Stimulated activated effector memory CD8-positive, alpha-beta T cell treated with anti-CD3 and anti-CD28 coated beads, Interleukin-12 subunit alpha, Interleukin-12 subunit beta, amount 100 ng/mL, for 72 hours (primary cell): ENCODE data around the gene ARHGEF28.

Experiments used
- ATAC-seq: fragments of 150-1000 bp; cut with Tn5 transposase; 2 replicates; pipeline ENCODE4 v1.10.0; 2021
- DNase-seq, 2 donors: peaks; one replicate each; pipeline ENCODE4 v3.0.0; 2021 to 2022; ENCODE audit warnings: low spot score in 2 of 2
- H3K27ac Mint-ChIP-seq: one replicate; pipeline ENCODE4 v1.8.0; 2022; ENCODE audit warnings: mild to moderate bottlenecking, mixed read lengths
- H3K36me3 Mint-ChIP-seq: one replicate; pipeline ENCODE4 v1.8.0; 2022; ENCODE audit warnings: mild to moderate bottlenecking, mixed read lengths
- H3K4me1 Mint-ChIP-seq: one replicate; pipeline ENCODE4 v1.8.0; 2022; ENCODE audit warnings: mixed read lengths
- H3K4me3 Mint-ChIP-seq: one replicate; pipeline ENCODE4 v1.8.0; 2022; ENCODE audit warnings: mild to moderate bottlenecking, mixed read lengths
- H3K9me3 Mint-ChIP-seq: one replicate; pipeline ENCODE4 v1.8.0; 2022; ENCODE audit warnings: mixed read lengths

ARHGEF28 gene

DNA sequence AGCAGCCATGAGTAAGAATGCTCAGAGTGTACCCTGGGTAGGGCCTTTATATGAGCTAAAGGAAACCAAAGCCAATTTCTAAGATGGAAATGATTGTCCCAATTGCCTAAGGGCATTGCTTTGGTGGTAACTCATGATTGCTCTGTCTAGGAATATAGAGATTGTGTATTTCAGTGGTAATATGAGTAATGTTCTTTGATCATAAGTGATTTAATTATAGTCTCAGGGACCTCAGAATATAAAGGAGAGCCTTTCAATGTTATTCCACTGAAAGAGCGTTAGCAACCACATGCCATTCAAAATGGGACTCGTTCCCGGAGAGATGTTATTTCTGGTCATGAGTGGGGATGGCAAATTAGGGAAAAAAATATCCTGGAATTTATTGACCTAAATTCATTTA lies 340.5 kb downstream of the ARHGEF28 start:
- ATAC-seq: no peak
- no peaks in the 10 kb centered on the region for H3K36me3 Mint-ChIP-seq
- no peaks in the 10 kb centered on the region for H3K4me1 Mint-ChIP-seq
- no peaks in the 10 kb centered on the region for H3K9me3 Mint-ChIP-seq
- no peak overlapping the region for H3K4me3 Mint-ChIP-seq
- DNase-seq: no peak
- no peak overlapping the region for H3K27ac Mint-ChIP-seq

DNA sequence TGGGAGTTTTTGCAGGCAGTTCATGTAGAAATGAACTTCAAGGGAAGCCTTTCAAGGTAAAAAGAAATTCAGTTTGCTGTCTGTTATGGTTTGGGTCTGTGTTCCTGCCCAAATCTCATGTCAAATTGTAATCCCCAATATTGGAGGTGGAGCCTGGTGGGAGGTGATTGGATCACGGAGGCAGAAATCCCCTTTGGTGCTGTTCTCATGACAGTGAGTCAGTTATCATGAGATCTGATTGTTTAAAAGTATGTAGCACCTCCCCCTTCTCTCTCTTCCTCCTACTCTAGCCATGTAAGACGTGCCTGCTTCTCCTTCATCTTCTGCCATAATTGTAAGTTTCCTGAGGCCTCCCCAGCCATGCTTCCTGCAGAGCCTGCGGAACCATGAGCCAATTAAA lies 341.4 kb downstream of the ARHGEF28 start:
- H3K9me3 Mint-ChIP-seq: no peaks in the 10 kb centered on the region
- H3K4me3 Mint-ChIP-seq: no peak overlapping the region
- no peaks in the 10 kb centered on the region for H3K4me1 Mint-ChIP-seq
- DNase-seq (no peak), ATAC-seq (no peak)
- H3K27ac Mint-ChIP-seq: no peak overlapping the region
- H3K36me3 Mint-ChIP-seq: no peaks in the 10 kb centered on the region

DNA sequence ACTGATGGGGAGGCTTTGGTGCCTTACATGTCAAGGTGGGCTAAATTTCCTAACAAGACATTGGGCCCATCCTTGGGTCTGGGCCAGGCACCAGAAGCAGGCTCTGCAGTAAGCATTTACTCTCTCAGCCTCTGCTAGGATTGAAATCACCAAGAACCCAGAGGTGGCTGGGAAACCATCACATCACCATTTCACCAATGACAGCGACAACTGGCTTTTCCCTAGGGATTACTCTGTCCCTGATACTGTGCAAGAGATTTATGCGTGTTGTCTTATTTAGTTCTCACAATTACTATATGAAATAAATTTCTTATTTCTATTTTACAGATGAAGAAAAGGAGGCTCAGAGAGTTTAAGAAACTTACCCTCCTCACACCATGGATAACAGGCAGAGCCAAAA lies 342.2 kb downstream of the ARHGEF28 start:
- Mint-ChIP-seq H3K36me3 (no peaks in the 10 kb centered on the region), H3K9me3 (no peaks in the 10 kb centered on the region), H3K4me1 (no peaks in the 10 kb centered on the region), H3K4me3 (no peak overlapping the region), H3K27ac (no peak overlapping the region)
- ATAC-seq (no peak), DNase-seq (no peak)

GRCh38 chr5:73968729-73969128 lies 342.7 kb downstream of the ARHGEF28 start:
- no peaks in the 10 kb centered on the region for H3K4me1 Mint-ChIP-seq
- no peaks in the 10 kb centered on the region for H3K36me3 Mint-ChIP-seq
- no peak overlapping the region for H3K27ac Mint-ChIP-seq
- no peak for ATAC-seq
- H3K4me3 Mint-ChIP-seq: no peak overlapping the region
- DNase-seq: no peak
- H3K9me3 Mint-ChIP-seq: no peaks in the 10 kb centered on the region

- H3K27ac Mint-ChIP-seq: no peak overlapping the region
- H3K36me3 Mint-ChIP-seq: no peaks in the 10 kb centered on the region
- no peak for DNase-seq
- no peak for ATAC-seq
- no peak overlapping the region for H3K4me3 Mint-ChIP-seq
- no peaks in the 10 kb centered on the region for H3K9me3 Mint-ChIP-seq
- H3K4me1 Mint-ChIP-seq: no peaks in the 10 kb centered on the region
Measured at GRCh38 chr5:73969195-73970036, 343.4 kb downstream of the ARHGEF28 start.

DNA sequence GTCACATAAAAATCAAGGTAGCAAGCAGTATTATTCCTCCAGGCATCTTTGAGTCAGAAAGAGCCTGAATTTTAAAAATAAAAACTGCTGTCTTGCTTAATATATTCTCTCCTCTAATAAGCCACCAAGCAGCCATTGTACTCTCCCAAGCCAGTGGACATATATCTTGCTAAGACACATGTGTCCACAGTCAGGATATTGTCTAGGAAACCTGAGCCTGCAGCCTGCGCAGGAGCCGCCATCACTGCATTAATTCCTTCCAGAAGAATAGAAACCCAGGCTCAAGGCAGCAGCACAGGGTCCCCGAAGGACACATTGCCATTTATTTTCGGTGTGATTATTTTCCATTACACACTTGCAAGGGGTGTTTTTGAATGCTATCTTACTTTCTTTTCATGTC lies 345.3 kb downstream of the ARHGEF28 start:
- no peak for ATAC-seq
- Mint-ChIP-seq H3K27ac (no peak overlapping the region), H3K4me3 (no peak overlapping the region), H3K36me3 (no peaks in the 10 kb centered on the region), H3K9me3 (no peaks in the 10 kb centered on the region), H3K4me1 (no peaks in the 10 kb centered on the region)
- DNase-seq: no peak

- Mint-ChIP-seq H3K4me1 (no peaks in the 10 kb centered on the region), H3K36me3 (no peaks in the 10 kb centered on the region), H3K27ac (no peak overlapping the region), H3K9me3 (no peaks in the 10 kb centered on the region), H3K4me3 (no peak overlapping the region)
- ATAC-seq (no peak), DNase-seq (no peak)
Measured at GRCh38 chr5:73973135-73973534, 347.1 kb downstream of the ARHGEF28 start.

DNA sequence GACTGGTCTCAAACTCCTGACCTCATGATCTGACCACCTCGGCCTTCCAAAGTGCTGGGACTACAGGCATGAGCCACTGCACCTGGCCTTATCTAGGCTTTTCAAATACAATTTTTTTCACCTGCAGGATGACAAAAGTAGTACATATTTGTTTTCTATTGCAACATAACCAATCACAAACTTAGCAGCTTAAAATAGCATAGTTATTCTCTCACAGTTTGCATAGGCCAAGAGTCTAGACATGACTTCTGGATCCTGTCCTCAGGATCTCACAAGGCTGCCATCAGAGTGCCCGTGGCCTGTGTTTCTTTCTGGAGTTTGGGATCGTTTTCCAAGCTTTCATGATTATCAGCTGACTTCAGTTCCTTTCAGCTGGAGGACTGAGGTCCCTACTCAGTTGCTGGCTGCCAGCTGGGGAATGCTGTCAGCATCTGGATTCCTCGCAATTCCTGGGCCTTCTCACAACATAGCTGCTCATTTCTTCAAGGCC lies 348.9 kb downstream of the ARHGEF28 start:
- DNase-seq: no peak
- no peaks in the 10 kb centered on the region for H3K9me3 Mint-ChIP-seq

DNA sequence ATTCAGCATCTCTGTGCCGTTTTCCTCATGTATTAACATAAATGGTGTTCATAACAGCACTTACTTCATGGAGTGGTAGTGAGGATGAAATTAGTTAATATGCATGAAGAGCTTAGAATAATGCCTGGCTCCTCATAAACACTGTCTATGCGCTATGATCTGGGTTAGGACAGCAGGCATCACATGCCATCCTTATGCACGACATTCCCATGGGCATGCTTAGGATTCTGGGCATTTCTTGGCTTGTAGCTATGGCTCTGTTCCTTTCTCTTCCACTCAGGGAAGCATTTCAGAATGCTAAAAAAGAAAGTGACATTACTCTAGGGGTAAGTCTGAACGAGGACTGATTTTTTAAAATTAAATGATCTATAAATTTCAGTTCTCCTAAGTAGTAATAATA lies 349.8 kb downstream of the ARHGEF28 start:
- no peak for DNase-seq
- no peak overlapping the region for H3K27ac Mint-ChIP-seq
- H3K9me3 Mint-ChIP-seq: no peaks in the 10 kb centered on the region
- ATAC-seq: no peak
- H3K4me1 Mint-ChIP-seq: no peaks in the 10 kb centered on the region
- no peaks in the 10 kb centered on the region for H3K36me3 Mint-ChIP-seq
- H3K4me3 Mint-ChIP-seq: no peak overlapping the region

More for the DNA sequence above, 348.9 kb downstream of the ARHGEF28 start:
- Mint-ChIP-seq H3K27ac (no peak overlapping the region), H3K4me3 (no peak overlapping the region), H3K4me1 (no peaks in the 10 kb centered on the region), H3K36me3 (no peaks in the 10 kb centered on the region)
- ATAC-seq: no peak

- DNase-seq: no peak
- no peaks in the 10 kb centered on the region for H3K4me1 Mint-ChIP-seq
- H3K27ac Mint-ChIP-seq: no peak overlapping the region
- no peak for ATAC-seq
- H3K36me3 Mint-ChIP-seq: no peaks in the 10 kb centered on the region
- H3K4me3 Mint-ChIP-seq: no peak overlapping the region
- no peaks in the 10 kb centered on the region for H3K9me3 Mint-ChIP-seq
Measured at GRCh38 chr5:73977146-73977545, 351.1 kb downstream of the ARHGEF28 start.

- Mint-ChIP-seq H3K4me3 (no peak overlapping the region), H3K27ac (no peak overlapping the region)
Measured at GRCh38 chr5:73979321-73979720, 353.3 kb downstream of the ARHGEF28 start.

DNA sequence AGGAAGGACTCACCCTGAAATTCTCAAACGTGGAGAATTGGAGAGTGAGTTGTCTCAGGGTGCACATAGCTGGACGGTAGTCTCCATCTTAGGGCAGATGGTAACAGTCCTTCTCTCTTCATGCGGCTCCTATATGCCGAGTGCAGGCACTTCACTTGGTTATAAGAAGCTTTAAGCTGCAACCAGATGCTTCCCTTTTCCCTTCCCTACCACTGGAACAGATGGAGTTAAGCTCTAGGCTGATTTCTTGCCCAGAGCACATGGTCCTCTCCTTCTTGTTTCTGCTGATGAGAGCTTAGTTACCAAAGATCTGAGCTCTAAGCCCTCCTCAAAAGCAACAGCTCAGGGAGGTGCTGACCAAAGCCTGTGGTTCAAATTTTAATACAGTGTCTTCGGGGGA lies 355.7 kb downstream of the ARHGEF28 start:
- Mint-ChIP-seq H3K9me3 (no peaks in the 10 kb centered on the region), H3K4me1 (no peaks in the 10 kb centered on the region), H3K36me3 (no peaks in the 10 kb centered on the region), H3K27ac (no peak overlapping the region), H3K4me3 (no peak overlapping the region)
- DNase-seq (no peak), ATAC-seq (no peak)

More at GRCh38 chr5:73979321-73979720, 353.3 kb downstream of the ARHGEF28 start:
- no peaks in the 10 kb centered on the region for H3K9me3 Mint-ChIP-seq
- DNase-seq: no peak
- H3K36me3 Mint-ChIP-seq: no peaks in the 10 kb centered on the region
- no peak for ATAC-seq
- no peaks in the 10 kb centered on the region for H3K4me1 Mint-ChIP-seq

GRCh38 chr5:73983644-73984043 lies 357.6 kb downstream of the ARHGEF28 start:
- Mint-ChIP-seq H3K4me3 (no peak overlapping the region), H3K4me1 (no peaks in the 10 kb centered on the region), H3K9me3 (no peaks in the 10 kb centered on the region), H3K27ac (no peak overlapping the region), H3K36me3 (no peaks in the 10 kb centered on the region)
- ATAC-seq (no peak), DNase-seq (no peak)

DNA sequence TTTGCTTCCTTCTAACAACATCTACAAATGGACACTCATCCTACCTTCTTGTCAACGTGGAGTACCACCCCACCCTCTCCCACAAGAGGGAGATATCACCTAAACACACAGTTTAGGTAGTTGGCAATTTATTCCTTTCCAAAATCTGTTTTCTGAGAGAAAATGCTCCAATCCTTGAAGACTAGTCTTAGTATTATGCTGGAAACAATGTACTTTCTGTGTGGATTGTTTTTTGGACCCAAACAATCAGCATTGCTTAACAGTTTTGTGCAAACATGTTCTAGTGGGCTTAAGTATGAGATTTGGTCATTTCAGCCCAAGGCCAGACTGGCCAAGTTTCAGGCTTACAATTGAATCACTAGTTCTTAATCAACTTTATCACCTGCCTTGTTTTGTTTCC lies 359.1 kb downstream of the ARHGEF28 start:
- H3K9me3 Mint-ChIP-seq: no peaks in the 10 kb centered on the region
- no peaks in the 10 kb centered on the region for H3K4me1 Mint-ChIP-seq
- H3K36me3 Mint-ChIP-seq: no peaks in the 10 kb centered on the region
- no peak for DNase-seq
- H3K4me3 Mint-ChIP-seq: no peak overlapping the region
- no peak for ATAC-seq
- H3K27ac Mint-ChIP-seq: no peak overlapping the region

GRCh38 chr5:73986729-73987128 lies 360.7 kb downstream of the ARHGEF28 start:
- H3K4me3 Mint-ChIP-seq: no peak overlapping the region

DNA sequence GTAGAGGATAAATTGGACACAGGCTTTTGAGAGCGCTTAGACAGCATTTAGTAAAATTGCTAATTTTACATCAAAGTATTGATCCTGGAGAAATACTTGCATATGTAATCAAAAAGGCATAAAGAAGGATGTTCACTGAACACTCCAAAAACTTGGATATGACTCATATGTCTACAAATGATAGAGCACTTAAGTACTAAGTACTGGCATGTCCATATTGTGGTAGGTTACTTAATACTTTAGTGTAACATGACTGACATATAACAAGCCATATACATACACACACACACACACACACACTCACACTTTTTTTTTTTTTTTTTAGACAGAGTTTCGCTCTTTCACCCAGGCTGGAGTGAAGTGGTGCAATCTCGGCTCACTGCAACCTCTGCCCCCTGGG lies 361.9 kb downstream of the ARHGEF28 start:
- Mint-ChIP-seq H3K27ac (no peak overlapping the region), H3K4me1 (no peaks in the 10 kb centered on the region), H3K9me3 (no peaks in the 10 kb centered on the region), H3K4me3 (no peak overlapping the region), H3K36me3 (no peaks in the 10 kb centered on the region)
- ATAC-seq (no peak), DNase-seq (no peak)

More at GRCh38 chr5:73986729-73987128, 360.7 kb downstream of the ARHGEF28 start:
- ATAC-seq (no peak), DNase-seq (no peak)
- Mint-ChIP-seq H3K36me3 (no peaks in the 10 kb centered on the region), H3K9me3 (no peaks in the 10 kb centered on the region), H3K27ac (no peak overlapping the region), H3K4me1 (no peaks in the 10 kb centered on the region)
